CD14-positive monocyte (primary cell): ENCODE measurements around the gene DIAPH2. TPM values are rescaled to one million over a fixed set of nuclear protein-coding genes. Genes with fewer than 3 reads are reported as not detected.

ENCODE experiments used
- DNase-seq, 3 donors: peaks; one replicate each; pipeline ENCODE4 v3.0.0-alpha.2; 2011 to 2022
- H2AFZ ChIP-seq: 2 replicates; pipeline ENCODE4 v1.6.0; 2012; ENCODE audit warnings: mild to moderate bottlenecking, low read depth, low read length, inconsistent platforms; ENCODE audit not compliant: insufficient read depth, poor library complexity, severe bottlenecking
- H3K27ac ChIP-seq, 2 donors: 1 replicate in 1 of 2; 2 replicates in 1 of 2; pipeline ENCODE4 v1.5.1; 2012 to 2013; ENCODE audit warnings: low read length in 2 of 2, control low read depth in 1 of 2, inconsistent platforms in 1 of 2, low read depth in 1 of 2, mild to moderate bottlenecking in 1 of 2
- H3K27me3 ChIP-seq, 2 donors: one replicate each; pipeline versions ENCODE4 v1.6.0 to v1.6.1; 2011 to 2013; ENCODE audit warnings: low read length in 2 of 2; ENCODE audit not compliant: control insufficient read depth in 2 of 2, insufficient read depth in 2 of 2
- H3K36me3 ChIP-seq, 2 donors: replicated peaks in 1 of 2; 1 replicate in 1 of 2; 2 replicates in 1 of 2; pipeline versions ENCODE4 v1.5.1 to v1.6.1; 2012 to 2013; ENCODE audit warnings: low read length in 2 of 2, control low read depth in 1 of 2, inconsistent platforms in 1 of 2, mild to moderate bottlenecking in 1 of 2; ENCODE audit not compliant: insufficient read depth in 2 of 2, control insufficient read depth in 1 of 2
- H3K4me1 ChIP-seq, 2 donors: 1 replicate in 1 of 2; 2 replicates in 1 of 2; pipeline versions ENCODE4 v1.5.1 to v1.6.1; 2012 to 2013; ENCODE audit warnings: low read length in 2 of 2, control low read depth in 1 of 2, inconsistent platforms in 1 of 2, mild to moderate bottlenecking in 1 of 2, moderate library complexity in 1 of 2; ENCODE audit not compliant: insufficient read depth in 2 of 2, control insufficient read depth in 1 of 2
- H3K4me2 ChIP-seq: replicated peaks from 2 replicates; pipeline ENCODE3; 2012; ENCODE audit warnings: low read length, moderate library complexity, mild to moderate bottlenecking; ENCODE audit not compliant: poor library complexity, severe bottlenecking; ENCODE audit errors: extremely low read depth
- H3K4me3 ChIP-seq, 3 experiments: fragments of 200-600 bp in 1 of 3; sonication (generic) in 1 of 3; replicated peaks in 1 of 3; 1 replicate in 2 of 3; 2 replicates in 1 of 3; pipeline ENCODE4 v1.5.1; 2011 to 2013; ENCODE audit warnings: low read length in 3 of 3, mild to moderate bottlenecking in 3 of 3, control low read depth in 2 of 3, low read depth in 2 of 3, inconsistent platforms in 1 of 3, moderate library complexity in 1 of 3
- H3K79me2 ChIP-seq: 2 replicates; pipeline ENCODE4 v1.6.0; 2012; ENCODE audit warnings: mild to moderate bottlenecking, control low read depth, inconsistent platforms, low read length, moderate library complexity; ENCODE audit not compliant: insufficient read depth
- H3K9ac ChIP-seq: 2 replicates; pipeline ENCODE4 v1.6.0; 2017; ENCODE audit warnings: low read length, mild to moderate bottlenecking; ENCODE audit not compliant: insufficient read depth, poor library complexity, severe bottlenecking
- H3K9me3 ChIP-seq, 2 donors: replicated peaks in 1 of 2; 1 replicate in 1 of 2; 2 replicates in 1 of 2; pipeline versions ENCODE4 v1.5.1 to v1.6.1; 2012 to 2013; ENCODE audit warnings: low read length in 2 of 2, control low read depth in 1 of 2; ENCODE audit not compliant: control insufficient read depth in 1 of 2, insufficient read depth in 1 of 2
- H4K20me1 ChIP-seq: 2 replicates; pipeline ENCODE4 v1.6.0; 2012; ENCODE audit warnings: mild to moderate bottlenecking, low read length, control low read depth, moderate library complexity; ENCODE audit not compliant: insufficient read depth
- H3K27ac Mint-ChIP-seq, 7 donors: one replicate each; pipeline ENCODE4 v1.8.0; 2020; ENCODE audit warnings: mild to moderate bottlenecking in 7 of 7, mixed read lengths in 7 of 7, moderate library complexity in 6 of 7, inconsistent platforms in 2 of 7
- H3K27me3 Mint-ChIP-seq, 3 donors: one replicate each; pipeline ENCODE4 v1.8.0; 2021 to 2022; ENCODE audit warnings: low read depth in 3 of 3, mild to moderate bottlenecking in 3 of 3, mixed read lengths in 3 of 3, moderate library complexity in 3 of 3, inconsistent platforms in 1 of 3
- H3K36me3 Mint-ChIP-seq, 2 donors: one replicate each; pipeline ENCODE4 v1.8.0; 2020; ENCODE audit warnings: mixed read lengths in 2 of 2, inconsistent platforms in 1 of 2, mild to moderate bottlenecking in 1 of 2
- H3K4me1 Mint-ChIP-seq: one replicate; pipeline ENCODE4 v1.8.0; 2020; ENCODE audit warnings: mild to moderate bottlenecking, mixed read lengths
- H3K4me3 Mint-ChIP-seq, 2 donors: one replicate each; pipeline ENCODE4 v1.8.0; 2020; ENCODE audit warnings: mild to moderate bottlenecking in 2 of 2, mixed read lengths in 2 of 2, moderate library complexity in 1 of 2
- H3K9me3 Mint-ChIP-seq, 7 donors: one replicate each; pipeline ENCODE4 v1.8.0; 2020 to 2022; ENCODE audit warnings: mixed read lengths in 7 of 7, mild to moderate bottlenecking in 6 of 7, moderate library complexity in 6 of 7, inconsistent platforms in 2 of 7
- CTCF ChIP-seq: fragments of 200-600 bp; IDR thresholded peaks from one replicate; pipeline ENCODE4 v1.8.0; 2022; ENCODE audit warnings: antibody characterized with exemption, mild to moderate bottlenecking
- WGBS: methylation state at CpG from one replicate; pipeline ENCODE4 v1.1.5; 2013; ENCODE audit warnings: missing lambda C conversion rate; ENCODE audit not compliant: insufficient coverage; 5-methylcytosine and 5-hydroxymethylcytosine counted together
- intact Hi-C, 2 donors: fragments of 100-400 bp; cut with micrococcal nuclease; formaldehyde crosslinking; loops; one replicate each; pipeline versions ENCODE4 v1.15.0 to v1.15.1; 2023
- polyA plus RNA-seq, 3 donors: library from polyadenylated mRNA; depleted of rRNA in 1 of 3; unstranded in 2 of 3; stranded (reverse) in 1 of 3; fragments of 300-500 nt in 2 of 3; fragments of >200 nt in 1 of 3; fragmentation: Illumina TruSeq in 2 of 3; gene quantifications; 1 replicate in 2 of 3; 2 replicates in 1 of 3; pipeline ENCODE4 v1.2.3, GENCODE V29; 2012 to 2021

Gene DIAPH2
- polyA plus RNA-seq, 3 donors = 9.5 to 20.5 (median 11.4) TPM

- no peak overlapping the region for H3K4me3 Mint-ChIP-seq
- Histone ChIP-seq H3K36me3 (peaks cover 0 to 9% of the 10 kb centered on the region in 2 donors), H3K4me1 (no peaks in the 10 kb centered on the region), H2AFZ (no peak overlapping the region), H3K27me3 (no peaks in the 10 kb centered on the region), H3K27ac (no peak overlapping the region), H3K79me2 (no peaks in the 10 kb centered on the region), H3K4me2 (no peak overlapping the region), H3K9me3 (no peaks in the 10 kb centered on the region), H4K20me1 (no peaks in the 10 kb centered on the region), H3K9ac (no peak overlapping the region), H3K4me3 (no peak overlapping the region)
- peaks cover 4% of the 10 kb centered on the region for H3K4me1 Mint-ChIP-seq
- H3K27ac Mint-ChIP-seq = peak overlapping the region in 1 of 7 donors; percentile 72
- no peak for TF ChIP-seq CTCF
- H3K9me3 Mint-ChIP-seq = no peaks in the 10 kb centered on the region
- no peaks in the 10 kb centered on the region for H3K27me3 Mint-ChIP-seq
- intact Hi-C loops = no loop called here
- H3K36me3 Mint-ChIP-seq = peaks cover 17 to 22% of the 10 kb centered on the region in 2 donors
- no peak for DNase-seq
These were observed 702.4 kb downstream of the DIAPH2 start for GRCh38 chrX:97387004-97387403.

- peak in 1 of 3 donors; percentile 11 for DNase-seq
- H3K36me3 ChIP-seq = peaks cover 0 to 12% of the 10 kb centered on the region in 2 donors
- H3K4me2 ChIP-seq = no peak overlapping the region
- intact Hi-C loops = no loop called here
- H3K9me3 ChIP-seq = no peaks in the 10 kb centered on the region
- H3K9ac ChIP-seq = no peak overlapping the region
- H3K4me3 ChIP-seq = no peak overlapping the region
- no peaks in the 10 kb centered on the region for H3K27me3 ChIP-seq
- Mint-ChIP-seq H3K4me3 (no peak overlapping the region), H3K4me1 (peaks cover 4% of the 10 kb centered on the region), H3K36me3 (peaks cover 8 to 23% of the 10 kb centered on the region in 2 donors), H3K27me3 (peaks cover 0 to 2% (median 1%) of the 10 kb centered on the region in 3 donors), H3K9me3 (no peaks in the 10 kb centered on the region), H3K27ac (peak overlapping the region in 1 of 7 donors; percentile 46)
- H3K79me2 ChIP-seq = no peaks in the 10 kb centered on the region
- no peak overlapping the region for H2AFZ ChIP-seq
- H3K27ac ChIP-seq = no peak overlapping the region
- TF ChIP-seq CTCF = no peak
- no peaks in the 10 kb centered on the region for H3K4me1 ChIP-seq
- no CpG with 5 or more reads among the region's 3 CpGs for WGBS
- H4K20me1 ChIP-seq = no peaks in the 10 kb centered on the region
These were observed 705.1 kb downstream of the DIAPH2 start for GRCh38 chrX:97389761-97390192.
